PFSK-1 (cell line): ENCODE results near the gene VPS8.

Experiments used
- FOXP2 ChIP-seq: optimal IDR thresholded peaks from 2 replicates; pipeline ENCODE3; 2011; ENCODE audit warnings: borderline replicate concordance, control low read depth, inconsistent platforms; ENCODE audit not compliant: insufficient read depth; ENCODE audit errors: extremely low read length, extremely low read depth
- POLR2AphosphoS5 ChIP-seq: IDR thresholded peaks from 2 replicates; pipeline ENCODE4 v1.6.1; 2012; ENCODE audit warnings: low read depth, mild to moderate bottlenecking, control low read depth, low read length, moderate library complexity
- REST ChIP-seq, 2 experiments: IDR thresholded peaks; 2 replicates each; pipeline versions ENCODE4 v1.6.1 to v1.8.0; 2011 to 2012; ENCODE audit warnings: low read depth in 2 of 2, low read length in 2 of 2, control low read depth in 1 of 2, inconsistent platforms in 1 of 2, mild to moderate bottlenecking in 1 of 2, moderate library complexity in 1 of 2; ENCODE audit not compliant: insufficient read depth in 1 of 2
- SIN3A ChIP-seq: IDR thresholded peaks from 2 replicates; pipeline ENCODE4 v1.6.1; 2012; ENCODE audit warnings: mild to moderate bottlenecking, low read length, moderate library complexity, borderline replicate concordance; ENCODE audit not compliant: insufficient read depth
- TAF1 ChIP-seq: IDR thresholded peaks from 2 replicates; pipeline ENCODE4 v1.6.1; 2012; ENCODE audit warnings: low read length, control low read depth, borderline replicate concordance; ENCODE audit not compliant: insufficient read depth

GRCh38 chr3:185063431-185063830 is 251.5 kb downstream of the VPS8 start:
- TF ChIP-seq POLR2AphosphoS5 (no peak), REST (IDR thresholded peaks at IDR 0.05; ENCODE audit: insufficient read depth in 1 of 2, low read depth in 2 of 2, low read length in 2 of 2) (no peak), SIN3A (no peak), TAF1 (no peak), FOXP2 (no peak)
